22Rv1 (cell line): ENCODE data around the gene SRSF7.

Source experiments
- H3K27ac ChIP-seq: fragments of 450-650 bp; 2 replicates; pipeline ENCODE4 v1.5.1; 2017
- CTCF ChIP-seq: fragments of 450-650 bp; IDR thresholded peaks from 2 replicates; pipeline ENCODE4 v1.5.1; 2017; ENCODE audit warnings: mild to moderate bottlenecking
- ZFX ChIP-seq: fragments of 450-650 bp; IDR thresholded peaks from 2 replicates; pipeline ENCODE4 v1.6.1; 2017; ENCODE audit warnings: antibody characterized with exemption, borderline replicate concordance

SRSF7 gene

GRCh38 chr2:38728694-38729093 lies 22.5 kb downstream of the SRSF7 start:
- TF ChIP-seq CTCF (no peak), ZFX (no peak)
- no peak overlapping the region for H3K27ac ChIP-seq

GRCh38 chr2:38727661-38728060 lies 23.5 kb downstream of the SRSF7 start:
- no peak overlapping the region for H3K27ac ChIP-seq
- TF ChIP-seq CTCF (no peak), ZFX (no peak)

- no peak overlapping the region for H3K27ac ChIP-seq
- TF ChIP-seq ZFX (no peak), CTCF (no peak)
Measured at GRCh38 chr2:38723173-38723572, 28.0 kb downstream of the SRSF7 start.

GRCh38 chr2:38722271-38723061 lies 28.7 kb downstream of the SRSF7 start:
- H3K27ac ChIP-seq, result no peak overlapping the region
- no peak for TF ChIP-seq CTCF
- TF ChIP-seq ZFX, result no peak

GRCh38 chr2:38720613-38721241 lies 30.4 kb downstream of the SRSF7 start:
- no peak overlapping the region for H3K27ac ChIP-seq
- TF ChIP-seq CTCF (no peak), ZFX (no peak)

- H3K27ac ChIP-seq, result no peak overlapping the region
- no peak for TF ChIP-seq ZFX
- TF ChIP-seq CTCF, result no peak
Measured at GRCh38 chr2:38719706-38720105, 31.5 kb downstream of the SRSF7 start.

- no peak overlapping the region for H3K27ac ChIP-seq
- TF ChIP-seq CTCF (no peak), ZFX (no peak)
Measured at GRCh38 chr2:38718601-38719000, 32.6 kb downstream of the SRSF7 start.
